DMS 273 (cell line): Measurements from ENCODE around the gene TMEM9.

Source experiments
- DNase-seq: peaks from one replicate; lab custom pipeline; 2025; ENCODE audit not compliant: unreplicated experiment; lab: John Stamatoyannopoulos, UW

TMEM9 gene

GRCh38 chr1:201085902-201086735, 68.2 kb downstream of the TMEM9 start:
- peak; percentile 81 for DNase-seq
